ENCODE measurements around the gene LRRN1.
"Not testable (repeated sequence)": the region's sequence is repeated elsewhere in the genome, so short reads cannot be mapped to it uniquely, and the experiment has no call there.

LRRN1 gene

GRCh38 chr3:3887311-3887710 lies 88.1 kb downstream of the LRRN1 start:
- DNase-seq (ENCODE audit: extremely low read depth in 1 of 2, low read depth in 1 of 2) = not testable (repeated sequence)

DNA sequence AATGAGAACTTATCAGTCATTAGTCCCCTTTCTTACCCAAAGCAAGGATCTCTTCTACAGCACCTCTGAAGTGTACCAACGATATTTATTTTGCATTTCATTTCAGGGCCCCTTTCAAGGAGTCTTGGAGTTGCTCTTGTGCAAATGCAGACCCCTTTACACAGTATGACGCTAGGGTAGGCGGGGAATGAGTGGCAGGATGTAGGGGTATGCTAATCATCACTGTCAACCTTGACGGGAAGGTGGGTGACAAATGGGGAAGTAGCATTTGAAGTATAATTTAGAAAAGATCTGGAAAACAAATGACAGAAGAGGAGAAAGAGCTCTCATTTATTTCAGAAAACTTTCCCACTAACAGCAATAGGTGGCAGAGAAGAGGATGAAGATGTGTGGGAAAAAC lies 94.4 kb downstream of the LRRN1 start:
- no peak for DNase-seq (ENCODE audit: extremely low read depth in 1 of 2, low read depth in 1 of 2)

Measured in stimulated activated CD8-positive, alpha-beta memory T cell treated with anti-CD3 and anti-CD28 coated beads, Interleukin-7, amount 100 ng/mL, for 48 hours (primary cell).